CD4-positive, alpha-beta T cell (primary cell): Measurements from ENCODE around the gene SERBP1. TPM values are rescaled to one million over a fixed set of nuclear protein-coding genes. Genes with fewer than 3 reads are reported as not detected.

Experiments
- ATAC-seq: fragments of 200-7000 bp; cut with Tn5 transposase; one replicate; pipeline ENCODE4 v1.10.0; 2022; ENCODE audit warnings: mild to moderate bottlenecking; ENCODE audit not compliant: poor library complexity
- CTCF ChIA-PET: fragments of 350-600 bp; sonication (Branson Sonifier 250); formaldehyde crosslinking; loops from one replicate; lab custom pipeline; 2021; ENCODE audit warnings: antibody characterized with exemption, inconsistent platforms; lab: Charles Lee
- POLR2A ChIA-PET: fragments of 350-600 bp; sonication (Branson Sonifier 250); formaldehyde crosslinking; loops from one replicate; lab custom pipeline; 2021; ENCODE audit warnings: antibody characterized with exemption, inconsistent platforms; lab: Charles Lee
- DNase-seq, 14 experiments: peaks; one replicate each; pipeline ENCODE4 v3.0.0-alpha.2; 2013 to 2020; ENCODE audit warnings: mixed read lengths in 2 of 14
- H3K27ac ChIP-seq, 2 donors: one replicate each; pipeline versions ENCODE4 v1.5.1 to v1.7.0; 2013; ENCODE audit warnings: low read length in 2 of 2, low read depth in 1 of 2, mild to moderate bottlenecking in 1 of 2
- H3K27me3 ChIP-seq, 2 experiments: 1 replicate in 1 of 2; 2 replicates in 1 of 2; pipeline versions ENCODE4 v1.6.1 to v1.7.0; 2013; ENCODE audit warnings: low read length in 2 of 2, control low read depth in 1 of 2, mild to moderate bottlenecking in 1 of 2, moderate library complexity in 1 of 2; ENCODE audit not compliant: insufficient read depth in 2 of 2, control insufficient read depth in 1 of 2
- H3K36me3 ChIP-seq: one replicate; pipeline ENCODE4 v1.6.1; 2013; ENCODE audit warnings: low read length, control low read depth; ENCODE audit not compliant: insufficient read depth
- H3K4me1 ChIP-seq: one replicate; pipeline ENCODE4 v1.6.1; 2013; ENCODE audit warnings: low read length, control low read depth; ENCODE audit not compliant: insufficient read depth
- H3K4me3 ChIP-seq: one replicate; pipeline ENCODE4 v1.5.1; 2013; ENCODE audit warnings: mild to moderate bottlenecking, low read length, moderate library complexity
- H3K9me3 ChIP-seq, 2 experiments: 1 replicate in 1 of 2; 2 replicates in 1 of 2; pipeline versions ENCODE4 v1.6.1 to v1.7.0; 2013; ENCODE audit warnings: low read length in 2 of 2, mild to moderate bottlenecking in 2 of 2, control low read depth in 1 of 2, moderate library complexity in 1 of 2; ENCODE audit not compliant: control insufficient read depth in 1 of 2, insufficient read depth in 1 of 2
- H3K27ac Mint-ChIP-seq: one replicate; pipeline ENCODE4 v1.8.0; 2020; ENCODE audit warnings: mixed read lengths
- H3K27me3 Mint-ChIP-seq: one replicate; pipeline ENCODE4 v1.8.0; 2021; ENCODE audit warnings: mixed read lengths
- H3K36me3 Mint-ChIP-seq: one replicate; pipeline ENCODE4 v1.8.0; 2021; ENCODE audit warnings: low read depth, mixed read lengths
- H3K4me1 Mint-ChIP-seq: one replicate; pipeline ENCODE4 v1.8.0; 2021; ENCODE audit warnings: low read depth, mixed read lengths
- H3K4me3 Mint-ChIP-seq: one replicate; pipeline ENCODE4 v1.8.0; 2020; ENCODE audit warnings: mild to moderate bottlenecking, mixed read lengths
- H3K9me3 Mint-ChIP-seq: one replicate; pipeline ENCODE4 v1.8.0; 2020; ENCODE audit warnings: mixed read lengths
- intact Hi-C, 2 experiments: fragments of 100-400 bp; cut with DNase I in 1 of 2; cut with micrococcal nuclease in 1 of 2; formaldehyde crosslinking; loops; one replicate each; pipeline versions ENCODE4 v1.15.1 to v1.9.0; 2023 to 2025; cut with DNase I, micrococcal nuclease
- total RNA-seq, 174 experiments: library from RNA in 2 of 174; stranded (reverse) in 2 of 174; gene quantifications; one replicate each; pipeline ENCODE4 v1.2.3 and lab custom pipeline; 2021 to 2026
- TF ChIP-seq, protein P1 (sequence below): fragments of 200-600 bp; IDR thresholded peaks from one replicate; pipeline ENCODE4 v1.8.0; 2022; ENCODE audit warnings: antibody characterized with exemption, mild to moderate bottlenecking

Gene SERBP1
- total RNA-seq, 2 experiments from 2014 or later: 128 to 135 TPM

DNA sequence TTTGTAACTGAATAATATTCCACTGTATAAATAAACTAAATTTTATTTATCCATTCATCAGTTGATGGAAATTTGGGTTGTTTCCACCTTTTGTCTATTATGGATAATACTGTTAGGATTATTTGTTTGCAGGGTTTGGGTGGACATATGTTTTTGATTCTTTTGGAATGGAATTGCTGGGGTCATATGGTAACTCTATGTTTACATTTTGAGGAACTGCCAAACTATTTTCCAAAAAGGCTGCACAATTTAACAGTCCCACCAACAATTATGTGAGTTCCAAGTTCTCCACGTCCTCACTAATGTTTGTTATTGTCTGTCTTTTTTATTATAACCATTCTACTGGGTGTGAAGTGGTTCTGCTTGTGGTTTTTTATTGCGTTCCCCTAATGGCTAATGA is 4.3 kb upstream of the SERBP1 start:
- Mint-ChIP-seq H3K4me1 (peaks cover 25% of the 10 kb centered on the region), H3K9me3 (no peaks in the 10 kb centered on the region), H3K36me3 (peaks cover 15% of the 10 kb centered on the region), H3K27me3 (no peaks in the 10 kb centered on the region), H3K27ac (no peak overlapping the region), H3K4me3 (no peak overlapping the region)
- ChIA-PET POLR2A (no interaction called here), CTCF (no interaction called here)
- no peak overlapping the region for H3K4me3 ChIP-seq
- DNase-seq: no peak
- no peak overlapping the region for H3K27ac ChIP-seq
- H3K27me3 ChIP-seq: no peaks in the 10 kb centered on the region
- TF ChIP-seq, protein P1, sequence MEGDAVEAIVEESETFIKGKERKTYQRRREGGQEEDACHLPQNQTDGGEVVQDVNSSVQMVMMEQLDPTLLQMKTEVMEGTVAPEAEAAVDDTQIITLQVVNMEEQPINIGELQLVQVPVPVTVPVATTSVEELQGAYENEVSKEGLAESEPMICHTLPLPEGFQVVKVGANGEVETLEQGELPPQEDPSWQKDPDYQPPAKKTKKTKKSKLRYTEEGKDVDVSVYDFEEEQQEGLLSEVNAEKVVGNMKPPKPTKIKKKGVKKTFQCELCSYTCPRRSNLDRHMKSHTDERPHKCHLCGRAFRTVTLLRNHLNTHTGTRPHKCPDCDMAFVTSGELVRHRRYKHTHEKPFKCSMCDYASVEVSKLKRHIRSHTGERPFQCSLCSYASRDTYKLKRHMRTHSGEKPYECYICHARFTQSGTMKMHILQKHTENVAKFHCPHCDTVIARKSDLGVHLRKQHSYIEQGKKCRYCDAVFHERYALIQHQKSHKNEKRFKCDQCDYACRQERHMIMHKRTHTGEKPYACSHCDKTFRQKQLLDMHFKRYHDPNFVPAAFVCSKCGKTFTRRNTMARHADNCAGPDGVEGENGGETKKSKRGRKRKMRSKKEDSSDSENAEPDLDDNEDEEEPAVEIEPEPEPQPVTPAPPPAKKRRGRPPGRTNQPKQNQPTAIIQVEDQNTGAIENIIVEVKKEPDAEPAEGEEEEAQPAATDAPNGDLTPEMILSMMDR: no peak
- ATAC-seq: no peak
- intact Hi-C loops: loop anchor here (5.0 to 10.0 kb wide), 3 partner anchors 253 to 507 kb away; partner anchors contain the start of gene GADD45A (in 1 of the 2)
- H3K4me1 ChIP-seq: peaks cover 4% of the 10 kb centered on the region
- H3K36me3 ChIP-seq: no peaks in the 10 kb centered on the region
- no peaks in the 10 kb centered on the region for H3K9me3 ChIP-seq

DNA sequence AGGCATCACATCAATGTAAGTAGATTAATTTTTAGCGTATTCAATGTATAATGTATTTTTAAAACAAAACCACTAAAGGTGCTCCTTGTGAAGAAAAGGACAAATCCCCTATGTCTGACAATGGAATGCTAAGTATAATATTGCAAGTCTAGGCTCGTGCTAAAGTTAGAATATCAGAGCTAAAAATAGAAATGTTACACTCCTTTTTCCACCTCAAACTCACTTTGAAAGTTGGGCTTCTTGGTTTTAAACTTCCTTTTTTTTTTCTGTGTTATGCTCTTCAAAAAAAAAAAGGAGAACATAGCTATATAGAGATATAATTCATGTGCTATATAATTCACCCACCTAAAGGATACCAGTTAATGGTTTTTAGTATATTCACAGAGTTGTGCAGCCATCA is 3.6 kb upstream of the SERBP1 start:
- POLR2A ChIA-PET: no interaction called here
- H3K4me1 Mint-ChIP-seq: peaks cover 29% of the 10 kb centered on the region

DNA sequence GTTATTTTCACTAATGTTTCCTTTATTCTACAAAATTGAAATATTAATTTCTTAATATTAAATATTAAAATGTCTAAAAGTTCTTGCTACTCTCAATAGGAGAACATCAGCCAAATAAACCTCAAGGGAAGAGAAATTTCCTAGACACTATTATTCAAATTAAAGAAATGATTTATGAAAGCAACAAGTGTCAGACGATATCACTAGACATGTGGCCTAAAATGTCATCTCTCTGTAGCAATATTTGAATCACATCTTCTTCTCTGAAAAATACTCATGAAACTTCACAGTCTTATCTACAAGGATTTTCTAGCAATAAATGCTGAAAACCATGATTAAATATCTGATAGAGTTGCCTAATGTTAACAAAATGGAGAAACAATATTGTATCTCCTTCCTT is 2.5 kb upstream of the SERBP1 start:
- peak overlapping the region; percentile 11 for H3K27ac Mint-ChIP-seq
- ATAC-seq: no peak
- H3K27me3 ChIP-seq: no peaks in the 10 kb centered on the region
- ChIA-PET CTCF (no interaction called here), POLR2A (interaction anchor here (0.7 to 1.5 kb wide), 2 partner anchors 252 to 507 kb away, joined by 3 to 4 read pairs; no protein-coding TSS in a partner anchor)
- no peaks in the 10 kb centered on the region for H3K27me3 Mint-ChIP-seq
- TF ChIP-seq, protein P1: no peak
- H3K36me3 ChIP-seq: no peaks in the 10 kb centered on the region
- no peak for DNase-seq
- no peak overlapping the region for H3K4me3 Mint-ChIP-seq
- H3K9me3 Mint-ChIP-seq: no peaks in the 10 kb centered on the region
- peaks cover 33% of the 10 kb centered on the region for H3K36me3 Mint-ChIP-seq
- no peak overlapping the region for H3K27ac ChIP-seq
- intact Hi-C loops: loop anchor here (5.0 to 10.0 kb wide), 3 partner anchors 255 to 505 kb away; partner anchors contain the start of gene GADD45A (in 1 of the 2)
- H3K4me1 ChIP-seq: peaks cover 4% of the 10 kb centered on the region
- peaks cover 40% of the 10 kb centered on the region for H3K4me1 Mint-ChIP-seq
- no peak overlapping the region for H3K4me3 ChIP-seq
- H3K9me3 ChIP-seq: no peaks in the 10 kb centered on the region

More for the DNA sequence above, 3.6 kb upstream of the SERBP1 start:
- H3K27me3 ChIP-seq: no peaks in the 10 kb centered on the region
- H3K36me3 ChIP-seq: no peaks in the 10 kb centered on the region
- no peak overlapping the region for H3K27ac ChIP-seq
- TF ChIP-seq, protein P1: no peak
- H3K27ac Mint-ChIP-seq: no peak overlapping the region
- no peak overlapping the region for H3K4me3 ChIP-seq
- H3K27me3 Mint-ChIP-seq: no peaks in the 10 kb centered on the region
- no peaks in the 10 kb centered on the region for H3K9me3 ChIP-seq
- CTCF ChIA-PET: no interaction called here
- no peak for ATAC-seq
- peak in 1 of 14 experiments; percentile 6 for DNase-seq
- H3K36me3 Mint-ChIP-seq: peaks cover 22% of the 10 kb centered on the region
- H3K4me3 Mint-ChIP-seq: no peak overlapping the region
- peaks cover 4% of the 10 kb centered on the region for H3K4me1 ChIP-seq
- intact Hi-C loops: loop anchor here (5.0 to 10.0 kb wide), 3 partner anchors 253 to 507 kb away; partner anchors contain the start of gene GADD45A (in 1 of the 2)
- no peaks in the 10 kb centered on the region for H3K9me3 Mint-ChIP-seq
